Panc1 (cell line): ENCODE results near the gene SLC7A6. TPM values are rescaled to one million over a fixed set of nuclear protein-coding genes. Genes with fewer than 3 reads are reported as not detected.

Experiments used
- ATAC-seq: fragments of 200-7000 bp; cut with Tn5 transposase; 2 replicates; pipeline ENCODE4 v1.9.1; 2020; ENCODE audit warnings: mild to moderate bottlenecking, moderate library complexity
- BruUV-seq: library from RNA; stranded (reverse); fragments of 400-500 nt; replicated peaks from 2 replicates; lab custom pipeline; 2021; lab: Mats Ljungman, UMichigan
- CTCF ChIA-PET: fragments of 300-600 bp; sonication (Branson Sonifier 250); formaldehyde crosslinking; loops from one replicate; lab custom pipeline; 2022; ENCODE audit warnings: antibody characterized with exemption; lab: Charles Lee
- POLR2A ChIA-PET: fragments of 300-600 bp; sonication (Branson Sonifier 250); formaldehyde crosslinking; loops from one replicate; lab custom pipeline; 2022; ENCODE audit warnings: antibody characterized with exemption; lab: Charles Lee
- DNase-seq: peaks from one replicate; pipeline ENCODE4 v3.0.0-alpha.2; 2010; ENCODE audit warnings: low read depth, low spot score
- H3K27ac ChIP-seq: 2 replicates; pipeline ENCODE4 v1.5.1; 2011; ENCODE audit warnings: mild to moderate bottlenecking, low read length, inconsistent platforms
- H3K27me3 ChIP-seq: fragments of 200-500 bp; sonication (Bioruptor generic); 2 replicates; pipeline ENCODE4 v1.6.0; 2014; ENCODE audit warnings: low read length, inconsistent platforms; ENCODE audit not compliant: control insufficient read depth, insufficient read depth
- H3K36me3 ChIP-seq: fragments of 200-500 bp; sonication (Bioruptor generic); 2 replicates; pipeline ENCODE4 v1.5.1; 2014; ENCODE audit warnings: inconsistent platforms, mild to moderate bottlenecking, low read length, moderate library complexity; ENCODE audit not compliant: control insufficient read depth, insufficient read depth
- H3K4me1 ChIP-seq: 2 replicates; pipeline ENCODE4 v1.5.1; 2011; ENCODE audit warnings: inconsistent platforms, mild to moderate bottlenecking, low read length, moderate library complexity; ENCODE audit not compliant: control insufficient read depth, insufficient read depth
- H3K4me3 ChIP-seq, 2 experiments: 2 replicates each; pipeline ENCODE4 v1.5.1; 2011 to 2012; ENCODE audit warnings: low read depth in 2 of 2, low read length in 2 of 2, mild to moderate bottlenecking in 2 of 2, inconsistent platforms in 1 of 2, moderate library complexity in 1 of 2
- H3K9me3 ChIP-seq: fragments of 200-500 bp; sonication (Bioruptor generic); 2 replicates; pipeline ENCODE4 v1.5.1; 2014; ENCODE audit warnings: low read depth, mild to moderate bottlenecking, inconsistent platforms, low read length, moderate library complexity; ENCODE audit not compliant: control insufficient read depth, insufficient read depth
- POLR2AphosphoS5 ChIP-seq: IDR thresholded peaks from 2 replicates; pipeline ENCODE4 v1.6.1; 2012; ENCODE audit warnings: mild to moderate bottlenecking, low read depth, low read length, moderate library complexity
- SIN3A ChIP-seq: IDR thresholded peaks from 2 replicates; pipeline ENCODE4 v1.6.1; 2012; ENCODE audit warnings: low read depth, mild to moderate bottlenecking, low read length, moderate library complexity, borderline replicate concordance; ENCODE audit not compliant: insufficient read depth
- TCF7L2 ChIP-seq: IDR thresholded peaks from 2 replicates; pipeline ENCODE4 v1.6.1; 2011; ENCODE audit warnings: mild to moderate bottlenecking, low read depth, low read length, inconsistent platforms
- in situ Hi-C: cut with HindIII; loops from 2 replicates; pipeline ENCODE4 v1.10.0; 2016; ENCODE audit warnings: low sequenced_read_pairs, low pct_unique_long_range_greater_than_20kb
- intact Hi-C: fragments of 100-400 bp; cut with micrococcal nuclease; formaldehyde crosslinking; loops from one replicate; pipeline ENCODE4 v1.10.0; 2022; ENCODE audit not compliant: unreplicated experiment
- total RNA-seq: library from RNA; stranded (reverse); gene quantifications from one replicate; pipeline ENCODE4 v1.2.1, GENCODE V29; 2021; ENCODE audit not compliant: unreplicated experiment
- TF ChIP-seq, protein P1 (sequence below): fragments of 450-650 bp; IDR thresholded peaks from 2 replicates; pipeline ENCODE4 v1.5.1; 2017; ENCODE audit warnings: mild to moderate bottlenecking
- TF ChIP-seq, protein P2 (sequence below), 2 experiments: IDR thresholded peaks; 2 replicates each; pipeline ENCODE4 v1.6.1; 2011 to 2012; ENCODE audit warnings: low read depth in 2 of 2, control low read depth in 1 of 2, low read length in 1 of 2, mild to moderate bottlenecking in 1 of 2, moderate library complexity in 1 of 2; ENCODE audit not compliant: insufficient read depth in 1 of 2

SLC7A6 gene
- total RNA-seq, 1 experiment from 2014 or later = 58.9 TPM

DNA sequence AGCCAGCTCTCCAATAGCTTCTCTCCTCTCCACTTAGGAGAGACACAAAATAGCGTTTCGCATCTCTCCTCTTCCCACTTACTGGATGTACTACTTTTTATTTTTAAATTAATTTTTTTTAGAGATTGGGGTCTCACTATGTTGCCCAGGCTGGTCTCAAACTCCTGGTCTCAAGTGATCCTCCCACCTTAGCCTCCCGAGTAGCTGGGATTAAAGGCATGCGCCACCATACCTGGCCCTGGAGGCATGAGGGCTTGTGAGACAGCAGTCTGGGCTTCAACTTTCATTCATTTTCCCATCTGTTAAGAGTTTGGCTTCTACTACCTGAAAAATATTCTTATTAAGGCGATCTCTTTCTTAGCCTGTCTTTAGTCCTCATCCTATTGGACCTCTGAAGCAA is 28.1 kb downstream of the SLC7A6 start:
- intact Hi-C loops (no loop called here), in situ Hi-C loops (no loop called here)
- ChIA-PET POLR2A (no interaction called here), CTCF (no interaction called here)
- Histone ChIP-seq H3K4me1 (no peaks in the 10 kb centered on the region), H3K36me3 (no peaks in the 10 kb centered on the region), H3K27ac (no peak overlapping the region), H3K4me3 (no peak overlapping the region), H3K27me3 (no peaks in the 10 kb centered on the region), H3K9me3 (no peaks in the 10 kb centered on the region)
- ATAC-seq (no peak), DNase-seq (no peak)
- BruUV-seq = no TSS peak
- no peak for TF ChIP-seq SIN3A
- no peak for TF ChIP-seq TCF7L2
- TF ChIP-seq, protein P1, sequence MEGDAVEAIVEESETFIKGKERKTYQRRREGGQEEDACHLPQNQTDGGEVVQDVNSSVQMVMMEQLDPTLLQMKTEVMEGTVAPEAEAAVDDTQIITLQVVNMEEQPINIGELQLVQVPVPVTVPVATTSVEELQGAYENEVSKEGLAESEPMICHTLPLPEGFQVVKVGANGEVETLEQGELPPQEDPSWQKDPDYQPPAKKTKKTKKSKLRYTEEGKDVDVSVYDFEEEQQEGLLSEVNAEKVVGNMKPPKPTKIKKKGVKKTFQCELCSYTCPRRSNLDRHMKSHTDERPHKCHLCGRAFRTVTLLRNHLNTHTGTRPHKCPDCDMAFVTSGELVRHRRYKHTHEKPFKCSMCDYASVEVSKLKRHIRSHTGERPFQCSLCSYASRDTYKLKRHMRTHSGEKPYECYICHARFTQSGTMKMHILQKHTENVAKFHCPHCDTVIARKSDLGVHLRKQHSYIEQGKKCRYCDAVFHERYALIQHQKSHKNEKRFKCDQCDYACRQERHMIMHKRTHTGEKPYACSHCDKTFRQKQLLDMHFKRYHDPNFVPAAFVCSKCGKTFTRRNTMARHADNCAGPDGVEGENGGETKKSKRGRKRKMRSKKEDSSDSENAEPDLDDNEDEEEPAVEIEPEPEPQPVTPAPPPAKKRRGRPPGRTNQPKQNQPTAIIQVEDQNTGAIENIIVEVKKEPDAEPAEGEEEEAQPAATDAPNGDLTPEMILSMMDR = no peak
- no peak for TF ChIP-seq POLR2AphosphoS5
- TF ChIP-seq, protein P2, sequence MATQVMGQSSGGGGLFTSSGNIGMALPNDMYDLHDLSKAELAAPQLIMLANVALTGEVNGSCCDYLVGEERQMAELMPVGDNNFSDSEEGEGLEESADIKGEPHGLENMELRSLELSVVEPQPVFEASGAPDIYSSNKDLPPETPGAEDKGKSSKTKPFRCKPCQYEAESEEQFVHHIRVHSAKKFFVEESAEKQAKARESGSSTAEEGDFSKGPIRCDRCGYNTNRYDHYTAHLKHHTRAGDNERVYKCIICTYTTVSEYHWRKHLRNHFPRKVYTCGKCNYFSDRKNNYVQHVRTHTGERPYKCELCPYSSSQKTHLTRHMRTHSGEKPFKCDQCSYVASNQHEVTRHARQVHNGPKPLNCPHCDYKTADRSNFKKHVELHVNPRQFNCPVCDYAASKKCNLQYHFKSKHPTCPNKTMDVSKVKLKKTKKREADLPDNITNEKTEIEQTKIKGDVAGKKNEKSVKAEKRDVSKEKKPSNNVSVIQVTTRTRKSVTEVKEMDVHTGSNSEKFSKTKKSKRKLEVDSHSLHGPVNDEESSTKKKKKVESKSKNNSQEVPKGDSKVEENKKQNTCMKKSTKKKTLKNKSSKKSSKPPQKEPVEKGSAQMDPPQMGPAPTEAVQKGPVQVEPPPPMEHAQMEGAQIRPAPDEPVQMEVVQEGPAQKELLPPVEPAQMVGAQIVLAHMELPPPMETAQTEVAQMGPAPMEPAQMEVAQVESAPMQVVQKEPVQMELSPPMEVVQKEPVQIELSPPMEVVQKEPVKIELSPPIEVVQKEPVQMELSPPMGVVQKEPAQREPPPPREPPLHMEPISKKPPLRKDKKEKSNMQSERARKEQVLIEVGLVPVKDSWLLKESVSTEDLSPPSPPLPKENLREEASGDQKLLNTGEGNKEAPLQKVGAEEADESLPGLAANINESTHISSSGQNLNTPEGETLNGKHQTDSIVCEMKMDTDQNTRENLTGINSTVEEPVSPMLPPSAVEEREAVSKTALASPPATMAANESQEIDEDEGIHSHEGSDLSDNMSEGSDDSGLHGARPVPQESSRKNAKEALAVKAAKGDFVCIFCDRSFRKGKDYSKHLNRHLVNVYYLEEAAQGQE (IDR thresholded peaks at IDR 0.05; ENCODE audit: insufficient read depth in 1 of 2, low read depth in 2 of 2, low read length in 1 of 2) = no peak

DNA sequence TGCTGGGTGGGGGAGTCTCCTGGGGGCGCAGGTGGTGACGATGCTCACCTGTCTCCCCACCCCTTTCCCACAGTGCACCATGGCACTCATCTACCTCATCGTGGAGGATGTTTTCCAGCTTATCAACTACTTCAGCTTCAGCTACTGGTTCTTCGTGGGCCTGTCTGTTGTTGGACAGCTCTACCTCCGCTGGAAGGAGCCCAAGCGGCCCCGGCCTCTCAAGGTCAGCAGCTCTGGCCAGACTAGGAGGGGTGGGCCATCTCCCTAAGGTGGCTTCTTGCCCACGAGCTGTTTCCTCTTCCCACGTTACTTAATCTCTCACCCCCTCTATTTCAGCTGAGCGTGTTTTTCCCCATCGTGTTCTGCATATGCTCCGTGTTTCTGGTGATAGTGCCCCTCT is 32.0 kb downstream of the SLC7A6 start:
- DNase-seq = no peak
- no peak for ATAC-seq
- Histone ChIP-seq H3K36me3 (0 out of 2 replicates have a peak, but pooled peaks cover 2% of the 10 kb centered on the region), H3K4me3 (no peak overlapping the region), H3K4me1 (peaks cover 21% of the 10 kb centered on the region), H3K27me3 (no peaks in the 10 kb centered on the region), H3K9me3 (no peaks in the 10 kb centered on the region), H3K27ac (no peak overlapping the region)
- CTCF ChIA-PET = interaction anchor here (0.6 kb wide), 1 partner anchor 79 kb away, joined by 3 read pairs; no protein-coding TSS in a partner anchor
- intact Hi-C loops (no loop called here), in situ Hi-C loops (no loop called here)
- TF ChIP-seq, protein P2 (IDR thresholded peaks at IDR 0.05; ENCODE audit: insufficient read depth in 1 of 2, low read depth in 2 of 2, low read length in 1 of 2) = no peak
- TF ChIP-seq TCF7L2 (no peak), SIN3A (no peak), POLR2AphosphoS5 (no peak)
- TF ChIP-seq, protein P1 = no peak
- no TSS peak for BruUV-seq
- POLR2A ChIA-PET = no interaction called here
